ENCODE data around the gene STK35.

GRCh38 chr20:2141600-2142575, 40.3 kb downstream of the STK35 start:
- TF ChIP-seq FOXA3 (CRISPR knock-in tag; conservative IDR thresholded peaks at IDR 0.05 in 1 of 2, IDR thresholded peaks at IDR 0.05 in 1 of 2), result no peak
- TF ChIP-seq L3MBTL2 (IDR thresholded peaks at IDR 0.05), result no peak
- no peak for TF ChIP-seq CHCHD3 (CRISPR knock-in tag; IDR thresholded peaks at IDR 0.05)
- TF ChIP-seq ZBTB43 (CRISPR knock-in tag; IDR thresholded peaks at IDR 0.05), result no peak
